GM23338 (cell line): ENCODE measurements around the gene BCR.

Experiments
- CTCF ChIP-seq, 2 experiments: fragments of 200-600 bp in 1 of 2; sonication (generic) in 1 of 2; conservative IDR thresholded peaks; 2 replicates each; pipeline versions ENCODE4 v1.5.1 to v1.6.1; 2016 to 2017; ENCODE audit warnings: antibody characterized with exemption in 2 of 2, low read depth in 2 of 2, mild to moderate bottlenecking in 2 of 2, moderate library complexity in 1 of 2
- ETS1 ChIP-seq: IDR thresholded peaks from 2 replicates; pipeline ENCODE4 v1.6.1; 2016; ENCODE audit warnings: antibody characterized with exemption
- EZH2 ChIP-seq: fragments of 200-600 bp; sonication (generic); IDR thresholded peaks from one replicate; pipeline ENCODE4 v1.8.0; 2017; ENCODE audit warnings: antibody characterized with exemption, mild to moderate bottlenecking, low read depth; ENCODE audit not compliant: unreplicated experiment
- POLR2AphosphoS5 ChIP-seq: IDR thresholded peaks from 2 replicates; pipeline ENCODE4 v1.6.1; 2016; ENCODE audit warnings: antibody characterized with exemption, low read depth
- ZNF462 ChIP-seq: fragments of 250-450 bp; sonication (Bioruptor Pico); IDR thresholded peaks from 2 replicates; pipeline ENCODE4 v1.5.0; 2020; ENCODE audit warnings: mild to moderate bottlenecking, moderate library complexity

- TF ChIP-seq CTCF (conservative IDR thresholded peaks at IDR 0.05; ENCODE audit: low read depth in 2 of 2) (no peak), EZH2 (no peak), POLR2AphosphoS5 (no peak), ETS1 (no peak), ZNF462 (CRISPR knock-in tag) (no peak)
These were observed 112.4 kb downstream of the BCR start for GRCh38 chr22:23292453-23293350.
